HL-60 (cell line): ENCODE data around the gene OXTR.

ENCODE experiments used
- CTCF ChIP-seq: IDR thresholded peaks from one replicate; pipeline ENCODE4 v1.5.1; 2011; ENCODE audit warnings: low read length, control low read depth, inconsistent platforms; ENCODE audit not compliant: insufficient read depth
- GABPA ChIP-seq: IDR thresholded peaks from 2 replicates; pipeline ENCODE4 v1.6.1; 2012; ENCODE audit warnings: low read depth
- POLR2AphosphoS5 ChIP-seq: IDR thresholded peaks from 2 replicates; pipeline ENCODE4 v1.6.1; 2012; ENCODE audit warnings: low read depth
- SPI1 ChIP-seq: IDR thresholded peaks from 2 replicates; pipeline ENCODE4 v1.6.1; 2012; ENCODE audit warnings: low read depth, mild to moderate bottlenecking, borderline replicate concordance
- TF ChIP-seq, protein P1 (sequence below): IDR thresholded peaks from 2 replicates; pipeline ENCODE4 v1.6.1; 2012; ENCODE audit warnings: low read depth; ENCODE audit not compliant: insufficient replicate concordance

GRCh38 chr3:8767256-8767666 lies 2.2 kb downstream of the OXTR start:
- TF ChIP-seq CTCF, result no peak
- no peak for TF ChIP-seq POLR2AphosphoS5
- TF ChIP-seq SPI1, result no peak
- TF ChIP-seq GABPA, result no peak
- TF ChIP-seq, protein P1, sequence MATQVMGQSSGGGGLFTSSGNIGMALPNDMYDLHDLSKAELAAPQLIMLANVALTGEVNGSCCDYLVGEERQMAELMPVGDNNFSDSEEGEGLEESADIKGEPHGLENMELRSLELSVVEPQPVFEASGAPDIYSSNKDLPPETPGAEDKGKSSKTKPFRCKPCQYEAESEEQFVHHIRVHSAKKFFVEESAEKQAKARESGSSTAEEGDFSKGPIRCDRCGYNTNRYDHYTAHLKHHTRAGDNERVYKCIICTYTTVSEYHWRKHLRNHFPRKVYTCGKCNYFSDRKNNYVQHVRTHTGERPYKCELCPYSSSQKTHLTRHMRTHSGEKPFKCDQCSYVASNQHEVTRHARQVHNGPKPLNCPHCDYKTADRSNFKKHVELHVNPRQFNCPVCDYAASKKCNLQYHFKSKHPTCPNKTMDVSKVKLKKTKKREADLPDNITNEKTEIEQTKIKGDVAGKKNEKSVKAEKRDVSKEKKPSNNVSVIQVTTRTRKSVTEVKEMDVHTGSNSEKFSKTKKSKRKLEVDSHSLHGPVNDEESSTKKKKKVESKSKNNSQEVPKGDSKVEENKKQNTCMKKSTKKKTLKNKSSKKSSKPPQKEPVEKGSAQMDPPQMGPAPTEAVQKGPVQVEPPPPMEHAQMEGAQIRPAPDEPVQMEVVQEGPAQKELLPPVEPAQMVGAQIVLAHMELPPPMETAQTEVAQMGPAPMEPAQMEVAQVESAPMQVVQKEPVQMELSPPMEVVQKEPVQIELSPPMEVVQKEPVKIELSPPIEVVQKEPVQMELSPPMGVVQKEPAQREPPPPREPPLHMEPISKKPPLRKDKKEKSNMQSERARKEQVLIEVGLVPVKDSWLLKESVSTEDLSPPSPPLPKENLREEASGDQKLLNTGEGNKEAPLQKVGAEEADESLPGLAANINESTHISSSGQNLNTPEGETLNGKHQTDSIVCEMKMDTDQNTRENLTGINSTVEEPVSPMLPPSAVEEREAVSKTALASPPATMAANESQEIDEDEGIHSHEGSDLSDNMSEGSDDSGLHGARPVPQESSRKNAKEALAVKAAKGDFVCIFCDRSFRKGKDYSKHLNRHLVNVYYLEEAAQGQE, result no peak
